ENCODE results near the gene IFNA17. TPM values are rescaled to one million over a fixed set of nuclear protein-coding genes. Genes with fewer than 3 reads are reported as not detected.
"Not testable (repeated sequence)": the region's sequence is repeated elsewhere in the genome, so short reads cannot be mapped to it uniquely, and the experiment has no call there.

The IFNA17 gene
- total RNA-seq, 1 experiment from 2014 or later, result not detected

DNA sequence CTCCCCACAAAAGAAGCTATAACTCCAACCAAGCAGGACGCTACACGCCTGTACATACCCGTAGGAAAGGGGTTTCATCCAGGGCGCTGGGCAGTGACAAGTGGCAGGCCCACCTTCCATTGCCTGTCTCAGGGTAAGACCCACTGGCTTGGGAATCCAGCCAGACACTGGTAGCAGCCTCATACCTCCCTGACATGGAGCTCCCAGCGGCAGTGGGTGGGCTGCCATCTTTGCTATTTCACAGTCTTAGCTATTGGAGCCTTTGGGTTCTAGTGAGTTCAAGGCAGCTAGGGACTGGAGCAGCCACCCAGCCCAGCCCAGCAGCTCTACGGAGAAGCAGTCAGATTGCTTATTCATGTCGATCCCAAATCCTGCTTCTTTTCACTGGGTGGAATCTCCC lies 17.7 kb downstream of the IFNA17 start:
- H3K79me2 ChIP-seq (ENCODE audit: insufficient read depth, low read length), result no peaks in the 10 kb centered on the region
- WGBS (ENCODE audit: extremely low coverage, insufficient read length, low lambda C conversion rate), result no CpG with 5 or more reads among the region's 7 CpGs
- no peaks in the 10 kb centered on the region for H3K79me1 ChIP-seq (ENCODE audit: insufficient read depth, low read depth, low read length, poor library complexity, severe bottlenecking)
- Mint-ChIP-seq H3K36me3 (ENCODE audit: insufficient read depth in 1 of 3, low read depth in 3 of 3) (no peaks in the 10 kb centered on the region), H3K4me1 (peaks cover 0 to 6% of the 10 kb centered on the region in 2 experiments; a peak in 2 of 4 replicates), H3K4me3 (no peak overlapping the region), H3K9me3 (no peaks in the 10 kb centered on the region), H3K27ac (no peak overlapping the region), H3K27me3 (ENCODE audit: low read depth) (peaks cover 4% of the 10 kb centered on the region)
- H2BK120ac ChIP-seq (ENCODE audit: low read depth, low read length, poor library complexity, severe bottlenecking), result no peak overlapping the region
- H2AFZ ChIP-seq (ENCODE audit: low read length), result no peak overlapping the region
- H3K9ac ChIP-seq (ENCODE audit: extremely low read depth, insufficient read length, low read length), result no peak overlapping the region
- no peak overlapping the region for H3K56ac ChIP-seq (ENCODE audit: insufficient read length, low read depth, low read length)
- H2BK20ac ChIP-seq (ENCODE audit: low read depth, low read length, poor library complexity, severe bottlenecking), result no peak overlapping the region
- H2AK5ac ChIP-seq (ENCODE audit: insufficient read length, low read length), result no peak overlapping the region
- DNase-seq, result no peak
- no peak overlapping the region for H2BK12ac ChIP-seq (ENCODE audit: insufficient read length, low read depth, low read length)
- no peak overlapping the region for H4K91ac ChIP-seq (ENCODE audit: insufficient read length, low read depth, low read length)
- no peak overlapping the region for H3K4ac ChIP-seq (ENCODE audit: low read depth, low read length)
- no peak overlapping the region for H4K5ac ChIP-seq (ENCODE audit: insufficient read length, low read depth, low read length)
- H4K20me1 ChIP-seq (ENCODE audit: control insufficient read depth, insufficient read depth, insufficient read length), result no peaks in the 10 kb centered on the region
- H2BK15ac ChIP-seq (ENCODE audit: low read depth, low read length), result no peak overlapping the region
- H3K4me2 ChIP-seq (ENCODE audit: insufficient read depth, insufficient read length, low read length), result no peak overlapping the region
- no peak overlapping the region for H3T11ph ChIP-seq (ENCODE audit: low read length)
- no peak overlapping the region for H2BK5ac ChIP-seq (ENCODE audit: insufficient read length, low read length)
- TF ChIP-seq, protein P1, sequence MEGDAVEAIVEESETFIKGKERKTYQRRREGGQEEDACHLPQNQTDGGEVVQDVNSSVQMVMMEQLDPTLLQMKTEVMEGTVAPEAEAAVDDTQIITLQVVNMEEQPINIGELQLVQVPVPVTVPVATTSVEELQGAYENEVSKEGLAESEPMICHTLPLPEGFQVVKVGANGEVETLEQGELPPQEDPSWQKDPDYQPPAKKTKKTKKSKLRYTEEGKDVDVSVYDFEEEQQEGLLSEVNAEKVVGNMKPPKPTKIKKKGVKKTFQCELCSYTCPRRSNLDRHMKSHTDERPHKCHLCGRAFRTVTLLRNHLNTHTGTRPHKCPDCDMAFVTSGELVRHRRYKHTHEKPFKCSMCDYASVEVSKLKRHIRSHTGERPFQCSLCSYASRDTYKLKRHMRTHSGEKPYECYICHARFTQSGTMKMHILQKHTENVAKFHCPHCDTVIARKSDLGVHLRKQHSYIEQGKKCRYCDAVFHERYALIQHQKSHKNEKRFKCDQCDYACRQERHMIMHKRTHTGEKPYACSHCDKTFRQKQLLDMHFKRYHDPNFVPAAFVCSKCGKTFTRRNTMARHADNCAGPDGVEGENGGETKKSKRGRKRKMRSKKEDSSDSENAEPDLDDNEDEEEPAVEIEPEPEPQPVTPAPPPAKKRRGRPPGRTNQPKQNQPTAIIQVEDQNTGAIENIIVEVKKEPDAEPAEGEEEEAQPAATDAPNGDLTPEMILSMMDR (conservative IDR thresholded peaks at IDR 0.05), result no peak
- no peak overlapping the region for H3K23ac ChIP-seq (ENCODE audit: insufficient read length, low read depth, low read length)
- H4K8ac ChIP-seq (replicated peaks; ENCODE audit: insufficient read length, low read depth, low read length), result no peak overlapping the region
- H3K27ac ChIP-seq (ENCODE audit: insufficient read length, low read depth, low read length), result no peak overlapping the region
- H3K14ac ChIP-seq (ENCODE audit: insufficient read depth, low read length), result no peak overlapping the region
- no peaks in the 10 kb centered on the region for H3K4me1 ChIP-seq (ENCODE audit: insufficient read depth, low read length)
- no peaks in the 10 kb centered on the region for H3K23me2 ChIP-seq (ENCODE audit: insufficient read length, low read depth, low read length, poor library complexity, severe bottlenecking)
- H3K18ac ChIP-seq (ENCODE audit: insufficient read length, low read depth, low read length), result no peak overlapping the region
- no peaks in the 10 kb centered on the region for H3K9me3 ChIP-seq (ENCODE audit: control insufficient read depth, low read depth, low read length)
- no peaks in the 10 kb centered on the region for H3K27me3 ChIP-seq (ENCODE audit: insufficient read depth, low read length)

DNA sequence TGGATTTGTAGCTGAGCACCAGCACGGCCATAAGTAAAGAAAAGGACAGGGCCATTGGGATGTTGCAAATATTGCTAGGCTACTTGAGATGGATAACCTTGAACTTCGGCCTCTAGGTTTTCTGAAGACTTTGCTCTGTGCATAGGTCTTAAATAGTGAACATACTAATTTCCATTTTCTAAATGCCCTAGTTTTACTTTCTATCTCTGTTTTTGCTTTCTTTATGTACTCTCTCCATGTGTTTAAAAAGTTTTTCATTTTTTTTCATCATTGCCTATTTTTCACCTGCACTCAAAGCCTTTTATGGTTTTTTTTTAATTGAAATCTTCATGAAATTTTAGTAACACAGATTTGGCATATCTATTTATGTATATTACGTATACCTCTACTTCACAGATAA lies 21.0 kb downstream of the IFNA17 start, which contains the start of gene IFNA10:
TSS of gene IFNA10 (minus strand) at position 101 of the 400 bp plus-strand sequence. CDS start at position 55, 46 bp downstream.
- H3K79me1 ChIP-seq (ENCODE audit: insufficient read depth, low read depth, low read length, poor library complexity, severe bottlenecking); H3K9me3 Mint-ChIP-seq; H3K4me1 ChIP-seq (ENCODE audit: insufficient read depth, low read length); H2BK12ac ChIP-seq (ENCODE audit: insufficient read length, low read depth, low read length); H3K27ac Mint-ChIP-seq; H3K27ac ChIP-seq (ENCODE audit: insufficient read length, low read depth, low read length); H3K9ac ChIP-seq (ENCODE audit: extremely low read depth, insufficient read length, low read length); H3K36me3 Mint-ChIP-seq (ENCODE audit: insufficient read depth in 1 of 3, low read depth in 3 of 3); H3K4ac ChIP-seq (ENCODE audit: low read depth, low read length); H3K27me3 Mint-ChIP-seq (ENCODE audit: low read depth); H2BK20ac ChIP-seq (ENCODE audit: low read depth, low read length, poor library complexity, severe bottlenecking); H2BK15ac ChIP-seq (ENCODE audit: low read depth, low read length); H4K5ac ChIP-seq (ENCODE audit: insufficient read length, low read depth, low read length); H2AFZ ChIP-seq (ENCODE audit: low read length); H3K4me1 Mint-ChIP-seq; H2BK120ac ChIP-seq (ENCODE audit: low read depth, low read length, poor library complexity, severe bottlenecking); H3K9me3 ChIP-seq (ENCODE audit: control insufficient read depth, low read depth, low read length); H3K23me2 ChIP-seq (ENCODE audit: insufficient read length, low read depth, low read length, poor library complexity, severe bottlenecking); H3K4me2 ChIP-seq (ENCODE audit: insufficient read depth, insufficient read length, low read length); H3K18ac ChIP-seq (ENCODE audit: insufficient read length, low read depth, low read length); H3K23ac ChIP-seq (ENCODE audit: insufficient read length, low read depth, low read length); H4K8ac ChIP-seq (replicated peaks; ENCODE audit: insufficient read length, low read depth, low read length); H4K20me1 ChIP-seq (ENCODE audit: control insufficient read depth, insufficient read depth, insufficient read length); H3K27me3 ChIP-seq (ENCODE audit: insufficient read depth, low read length); H3T11ph ChIP-seq (ENCODE audit: low read length); H3K14ac ChIP-seq (ENCODE audit: insufficient read depth, low read length); H2AK5ac ChIP-seq (ENCODE audit: insufficient read length, low read length); H3K79me2 ChIP-seq (ENCODE audit: insufficient read depth, low read length); H3K4me3 Mint-ChIP-seq; H2BK5ac ChIP-seq (ENCODE audit: insufficient read length, low read length); DNase-seq; H3K56ac ChIP-seq (ENCODE audit: insufficient read length, low read depth, low read length); H4K91ac ChIP-seq (ENCODE audit: insufficient read length, low read depth, low read length): not testable (repeated sequence)
- WGBS (ENCODE audit: extremely low coverage, insufficient read length, low lambda C conversion rate), result no CpG with 5 or more reads among the region's 3 CpGs
